Measurements from ENCODE around the gene TEX2. TPM values are rescaled to one million over a fixed set of nuclear protein-coding genes. Genes with fewer than 3 reads are reported as not detected.

The TEX2 gene
- total and polyA plus RNA-seq, 2 of the 13 experiments (the other 11 are each of a cell fraction or from before 2014, with no cell fraction given): 21.4 to 37.7 TPM

DNA sequence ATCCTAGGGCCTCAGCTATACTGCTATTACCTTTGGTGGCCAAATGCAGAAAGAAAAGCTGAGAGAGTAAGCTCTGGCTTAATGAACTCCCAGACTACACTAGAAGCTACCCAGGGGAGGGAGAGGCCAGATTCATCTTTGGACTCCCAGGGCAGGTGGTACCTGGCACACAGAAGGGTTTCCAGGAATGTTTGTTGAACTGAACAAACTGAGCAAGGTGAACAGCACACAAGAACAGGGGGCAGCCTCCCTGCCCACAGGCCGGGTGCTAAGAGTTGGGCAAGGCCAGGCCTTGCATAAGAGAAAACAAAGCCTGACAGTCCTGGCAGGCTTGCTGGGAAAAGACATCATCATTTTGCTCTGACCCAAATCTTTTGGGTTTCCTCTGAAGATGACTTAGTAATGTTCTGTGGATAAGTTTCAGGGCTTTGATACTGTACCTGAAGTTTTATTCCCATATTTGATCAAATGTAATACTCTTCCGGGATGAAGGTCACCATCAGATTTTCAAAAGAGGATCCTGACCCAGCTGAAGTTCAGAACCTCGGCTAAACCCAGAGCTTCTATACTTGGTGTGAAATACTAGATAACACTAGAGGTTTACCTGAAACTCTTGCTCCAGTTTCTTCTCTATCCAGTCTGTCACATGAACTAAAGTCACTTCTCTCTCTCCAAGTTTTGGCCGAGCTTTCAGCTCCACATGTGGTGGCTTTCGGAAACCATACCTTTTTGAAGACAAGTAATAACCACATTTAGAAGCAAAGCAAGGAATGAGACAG lies 112.6 kb downstream of the TEX2 start (continued):
- TF ChIP-seq, protein P1, sequence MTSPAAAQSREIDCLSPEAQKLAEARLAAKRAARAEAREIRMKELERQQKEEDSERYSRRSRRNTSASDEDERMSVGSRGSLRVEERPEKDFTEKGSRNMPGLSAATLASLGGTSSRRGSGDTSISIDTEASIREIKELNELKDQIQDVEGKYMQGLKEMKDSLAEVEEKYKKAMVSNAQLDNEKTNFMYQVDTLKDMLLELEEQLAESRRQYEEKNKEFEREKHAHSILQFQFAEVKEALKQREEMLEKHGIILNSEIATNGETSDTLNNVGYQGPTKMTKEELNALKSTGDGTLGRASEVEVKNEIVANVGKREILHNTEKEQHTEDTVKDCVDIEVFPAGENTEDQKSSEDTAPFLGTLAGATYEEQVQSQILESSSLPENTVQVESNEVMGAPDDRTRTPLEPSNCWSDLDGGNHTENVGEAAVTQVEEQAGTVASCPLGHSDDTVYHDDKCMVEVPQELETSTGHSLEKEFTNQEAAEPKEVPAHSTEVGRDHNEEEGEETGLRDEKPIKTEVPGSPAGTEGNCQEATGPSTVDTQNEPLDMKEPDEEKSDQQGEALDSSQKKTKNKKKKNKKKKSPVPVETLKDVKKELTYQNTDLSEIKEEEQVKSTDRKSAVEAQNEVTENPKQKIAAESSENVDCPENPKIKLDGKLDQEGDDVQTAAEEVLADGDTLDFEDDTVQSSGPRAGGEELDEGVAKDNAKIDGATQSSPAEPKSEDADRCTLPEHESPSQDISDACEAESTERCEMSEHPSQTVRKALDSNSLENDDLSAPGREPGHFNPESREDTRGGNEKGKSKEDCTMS (CRISPR knock-in tag; conservative IDR thresholded peaks at IDR 0.05): no peak
- TF ChIP-seq FOXP1 (IDR thresholded peaks at IDR 0.05): peak; percentile 68
- peak; percentile 91 for TF ChIP-seq FOXP1 (CRISPR knock-in tag; IDR thresholded peaks at IDR 0.05)
- TF ChIP-seq ZNF703 (CRISPR knock-in tag; IDR thresholded peaks at IDR 0.05; ENCODE audit: borderline replicate concordance): peak; percentile 92
- TF ChIP-seq ZNF232 (CRISPR knock-in tag; IDR thresholded peaks at IDR 0.05; ENCODE audit: borderline replicate concordance): peak; percentile 97; the same call in 1 of the 2 replicates
- no peak for TF ChIP-seq ATF5 (CRISPR knock-in tag; IDR thresholded peaks at IDR 0.05; ENCODE audit: low read depth)
- TF ChIP-seq JDP2 (CRISPR knock-in tag; IDR thresholded peaks at IDR 0.05; ENCODE audit: borderline replicate concordance): no peak
- peak; percentile 82; the same call in 1 of the 2 replicates for TF ChIP-seq GZF1 (CRISPR knock-in tag; IDR thresholded peaks at IDR 0.05)
- peak; percentile 77; the same call in 1 of the 2 replicates for TF ChIP-seq RAD21 (CRISPR knock-in tag; IDR thresholded peaks at IDR 0.05)
- peak; percentile 56; the same call in 1 of the 2 replicates for TF ChIP-seq ZNF3 (CRISPR knock-in tag; IDR thresholded peaks at IDR 0.05)
- peak; percentile 75; the same call in 1 of the 2 replicates for TF ChIP-seq ZNF431 (CRISPR knock-in tag; IDR thresholded peaks at IDR 0.05; ENCODE audit: borderline replicate concordance, low read depth)
- TF ChIP-seq RNF219 (CRISPR knock-in tag; IDR thresholded peaks at IDR 0.05): peak; percentile 97
- peak; percentile 95; the same call in 1 of the 2 replicates for TF ChIP-seq ZSCAN9 (CRISPR knock-in tag; IDR thresholded peaks at IDR 0.05; ENCODE audit: borderline replicate concordance)
- TF ChIP-seq ZNF567 (CRISPR knock-in tag; IDR thresholded peaks at IDR 0.05; ENCODE audit: borderline replicate concordance): peak; percentile 83; the same call in 1 of the 2 replicates
- TF ChIP-seq, protein P2, sequence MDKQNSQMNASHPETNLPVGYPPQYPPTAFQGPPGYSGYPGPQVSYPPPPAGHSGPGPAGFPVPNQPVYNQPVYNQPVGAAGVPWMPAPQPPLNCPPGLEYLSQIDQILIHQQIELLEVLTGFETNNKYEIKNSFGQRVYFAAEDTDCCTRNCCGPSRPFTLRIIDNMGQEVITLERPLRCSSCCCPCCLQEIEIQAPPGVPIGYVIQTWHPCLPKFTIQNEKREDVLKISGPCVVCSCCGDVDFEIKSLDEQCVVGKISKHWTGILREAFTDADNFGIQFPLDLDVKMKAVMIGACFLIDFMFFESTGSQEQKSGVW (CRISPR knock-in tag; IDR thresholded peaks at IDR 0.05; ENCODE audit: borderline replicate concordance): no peak
- TF ChIP-seq ZBED4 (CRISPR knock-in tag; IDR thresholded peaks at IDR 0.05; ENCODE audit: borderline replicate concordance): peak; percentile 99
- peak; percentile 95 for TF ChIP-seq KLF6 (CRISPR knock-in tag; IDR thresholded peaks at IDR 0.05)
- TF ChIP-seq RNF2 (conservative IDR thresholded peaks at IDR 0.05; ENCODE audit: low read depth): no peak
- no peak for TF ChIP-seq ZNF713 (CRISPR knock-in tag; IDR thresholded peaks at IDR 0.05)
- TF ChIP-seq CBX1 (IDR thresholded peaks at IDR 0.05; ENCODE audit: low read depth): peak; percentile 69

All from HepG2 (cell line).